HUES64 (cell line): ENCODE results near the gene PPT2.
"Not testable (repeated sequence)": the region's sequence is repeated elsewhere in the genome, so short reads cannot be mapped to it uniquely, and the experiment has no call there.

Experiments used
- H3K27ac ChIP-seq: 2 replicates; pipeline ENCODE4 v1.7.0; 2013; ENCODE audit warnings: low read depth, low read length, inconsistent platforms
- H3K27me3 ChIP-seq: 2 replicates; pipeline ENCODE4 v1.6.1; 2013; ENCODE audit warnings: mild to moderate bottlenecking, low read length; ENCODE audit not compliant: insufficient read depth
- H3K36me3 ChIP-seq: 2 replicates; pipeline ENCODE4 v1.6.1; 2013; ENCODE audit warnings: mild to moderate bottlenecking, low read length; ENCODE audit not compliant: insufficient read depth
- H3K4me1 ChIP-seq: 2 replicates; pipeline ENCODE4 v1.6.1; 2013; ENCODE audit warnings: mild to moderate bottlenecking, low read length, moderate library complexity; ENCODE audit not compliant: insufficient read depth
- H3K4me3 ChIP-seq: 2 replicates; pipeline ENCODE4 v1.5.1; 2013; ENCODE audit warnings: mild to moderate bottlenecking, low read length, moderate library complexity
- H3K9ac ChIP-seq: 2 replicates; pipeline ENCODE4 v1.6.1; 2013; ENCODE audit warnings: mild to moderate bottlenecking, low read depth, low read length
- H3K9me3 ChIP-seq: 2 replicates; pipeline ENCODE4 v1.6.1; 2013; ENCODE audit warnings: low read depth, low read length; ENCODE audit not compliant: insufficient read depth
- WGBS: fragments of 150-250, 120-280 bp; methylation state at CpG from one replicate; pipeline ENCODE4 v1.1.7; 2013; ENCODE audit warnings: missing lambda C conversion rate; 5-methylcytosine and 5-hydroxymethylcytosine counted together

PPT2 gene

GRCh38 chr6:32202186-32202585, 48.2 kb downstream of the PPT2 start:
- no peak overlapping the region for H3K4me3 ChIP-seq
- H3K9me3 ChIP-seq, result no peaks in the 10 kb centered on the region
- no peak overlapping the region for H3K27ac ChIP-seq
- no peak overlapping the region for H3K9ac ChIP-seq
- WGBS, result 89% methylated on average over 9 of the region's 9 CpGs
- no peaks in the 10 kb centered on the region for H3K27me3 ChIP-seq
- H3K4me1 ChIP-seq, result peaks cover 5% of the 10 kb centered on the region; the same call in 1 of the 2 replicates
- H3K36me3 ChIP-seq, result no peaks in the 10 kb centered on the region

- no peak overlapping the region for H3K9ac ChIP-seq
- H3K4me1 ChIP-seq, result no peaks in the 10 kb centered on the region
- H3K27ac ChIP-seq, result no peak overlapping the region
- no peaks in the 10 kb centered on the region for H3K27me3 ChIP-seq
- no peak overlapping the region for H3K4me3 ChIP-seq
- no peaks in the 10 kb centered on the region for H3K9me3 ChIP-seq
- H3K36me3 ChIP-seq, result no peaks in the 10 kb centered on the region
- 90% methylated on average over 9 of the region's 9 CpGs for WGBS
These were observed 49.7 kb downstream of the PPT2 start for GRCh38 chr6:32203426-32204267.

GRCh38 chr6:32204268-32204715, 50.4 kb downstream of the PPT2 start:
- Histone ChIP-seq H3K4me3 (no peak overlapping the region), H3K36me3 (no peaks in the 10 kb centered on the region), H3K27ac (no peak overlapping the region), H3K9ac (no peak overlapping the region), H3K9me3 (no peaks in the 10 kb centered on the region), H3K4me1 (no peaks in the 10 kb centered on the region), H3K27me3 (no peaks in the 10 kb centered on the region)
- 85% methylated on average over 3 of the region's 3 CpGs for WGBS

- WGBS, result 100% methylated on average over 1 of the region's 1 CpG
- no peak overlapping the region for H3K9ac ChIP-seq
- no peak overlapping the region for H3K4me3 ChIP-seq
- H3K36me3 ChIP-seq, result no peaks in the 10 kb centered on the region
- H3K27ac ChIP-seq, result no peak overlapping the region
- H3K4me1 ChIP-seq, result no peaks in the 10 kb centered on the region
- no peaks in the 10 kb centered on the region for H3K9me3 ChIP-seq
- no peaks in the 10 kb centered on the region for H3K27me3 ChIP-seq
These were observed 55.1 kb downstream of the PPT2 start for GRCh38 chr6:32208996-32209395.

GRCh38 chr6:32210191-32210601, 56.3 kb downstream of the PPT2 start:
- H3K9ac ChIP-seq, result no peak overlapping the region
- H3K27me3 ChIP-seq, result no peaks in the 10 kb centered on the region
- H3K27ac ChIP-seq, result no peak overlapping the region
- no peaks in the 10 kb centered on the region for H3K9me3 ChIP-seq
- no peak overlapping the region for H3K4me3 ChIP-seq
- no peaks in the 10 kb centered on the region for H3K4me1 ChIP-seq
- WGBS, result 83% methylated on average over 5 of the region's 5 CpGs
- no peaks in the 10 kb centered on the region for H3K36me3 ChIP-seq

GRCh38 chr6:32211432-32211831, 57.5 kb downstream of the PPT2 start:
- H3K4me1 ChIP-seq, H3K27me3 ChIP-seq, H3K9me3 ChIP-seq, H3K9ac ChIP-seq, H3K27ac ChIP-seq, H3K4me3 ChIP-seq, H3K36me3 ChIP-seq: not testable (repeated sequence)
- WGBS, result 87% methylated on average over 3 of the region's 4 CpGs

- WGBS, result 91% methylated on average over 12 of the region's 12 CpGs
- no peaks in the 10 kb centered on the region for H3K27me3 ChIP-seq
- no peak overlapping the region for H3K9ac ChIP-seq
- no peaks in the 10 kb centered on the region for H3K9me3 ChIP-seq
- H3K27ac ChIP-seq, result no peak overlapping the region
- no peak overlapping the region for H3K4me3 ChIP-seq
- H3K4me1 ChIP-seq, result no peaks in the 10 kb centered on the region
- no peaks in the 10 kb centered on the region for H3K36me3 ChIP-seq
These were observed 58.3 kb downstream of the PPT2 start for GRCh38 chr6:32212076-32212760.
